GM18502 (cell line): ENCODE measurements around the gene TET2.
A peak's percentile ranks its signal among the peaks of the same experiment; 100 is the strongest.

Source experiments
- ATAC-seq: cut with Tn5 transposase; IDR thresholded peaks from one replicate; pipeline ENCODE4 v1.9.1; 2021; ENCODE audit warnings: mild to moderate bottlenecking; ENCODE audit not compliant: unreplicated experiment, poor library complexity

Gene TET2

DNA sequence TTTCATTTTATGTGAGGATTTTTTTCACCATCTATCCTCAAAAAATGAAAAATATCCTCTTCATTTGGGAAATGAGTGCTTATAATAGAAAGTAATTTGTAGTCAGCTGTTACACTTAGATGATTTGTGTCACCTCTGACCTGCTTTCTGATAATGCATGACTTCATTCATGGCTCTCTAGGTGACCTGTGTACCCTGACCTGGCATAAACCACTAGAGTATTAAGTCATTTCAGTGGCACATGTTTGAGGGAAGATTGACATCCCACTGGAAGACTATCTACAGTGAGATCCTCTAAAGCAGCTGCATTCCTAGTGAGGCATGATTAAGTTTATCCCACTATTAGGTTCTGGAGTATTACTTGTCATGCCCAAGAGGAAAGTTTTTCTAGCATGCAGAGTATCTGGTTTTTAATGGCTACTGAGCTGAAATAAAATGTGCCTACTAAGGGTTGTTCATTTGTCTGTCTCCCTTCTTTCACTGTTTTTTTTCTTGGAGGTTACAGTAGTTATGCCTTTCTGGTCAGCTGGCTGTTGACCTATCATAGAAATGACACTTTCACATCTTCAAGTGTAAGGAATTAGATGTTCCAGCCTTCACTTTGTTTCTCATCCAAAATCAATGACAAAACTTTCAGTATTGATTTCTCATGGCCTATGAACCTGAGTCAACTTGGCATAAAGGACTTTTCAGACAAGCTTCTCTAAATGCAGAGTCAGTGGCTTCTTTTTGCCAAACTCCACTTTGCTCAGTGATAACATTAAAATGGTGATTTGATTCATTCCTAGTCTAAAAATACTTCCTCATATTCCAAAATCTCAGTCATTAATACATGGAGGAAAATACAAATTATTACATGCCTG lies 33.1 kb downstream of the TET2 start:
- ATAC-seq = peak; percentile 52

GRCh38 chr4:105181259-105181658 lies 34.6 kb downstream of the TET2 start:
- no peak for ATAC-seq

GRCh38 chr4:105182211-105182610 lies 35.5 kb downstream of the TET2 start:
- ATAC-seq = no peak

GRCh38 chr4:105184316-105184980 lies 37.8 kb downstream of the TET2 start:
- no peak for ATAC-seq

GRCh38 chr4:105186701-105187161 lies 40.1 kb downstream of the TET2 start:
- ATAC-seq = no peak

- no peak for ATAC-seq
These were observed 43.4 kb downstream of the TET2 start for GRCh38 chr4:105189855-105190650.

GRCh38 chr4:105191621-105192210 lies 45.0 kb downstream of the TET2 start:
- peak; percentile 62 for ATAC-seq

- ATAC-seq = no peak
These were observed 45.8 kb downstream of the TET2 start for GRCh38 chr4:105192474-105192873.

GRCh38 chr4:105192910-105193309 lies 46.2 kb downstream of the TET2 start:
- ATAC-seq = no peak

DNA sequence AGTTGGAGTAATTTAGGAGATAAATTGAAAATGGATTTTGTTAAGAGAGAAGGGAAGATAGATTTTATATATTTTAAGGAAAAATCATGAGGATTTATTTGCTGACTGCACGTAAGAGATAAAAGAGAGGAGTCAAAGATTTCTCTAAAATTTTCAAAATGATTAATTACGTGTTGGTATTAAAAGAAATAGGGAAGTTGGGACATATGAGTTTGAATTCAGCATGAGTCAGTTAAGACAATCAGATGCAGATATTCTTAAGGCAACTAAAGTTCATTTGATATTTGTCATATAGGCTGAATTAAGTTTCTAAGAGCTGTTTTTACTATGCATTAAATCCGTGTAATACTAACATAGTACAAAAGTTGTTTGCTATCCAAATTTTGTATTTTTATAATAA lies 46.9 kb downstream of the TET2 start:
- ATAC-seq = no peak

GRCh38 chr4:105194328-105195231 lies 47.9 kb downstream of the TET2 start:
- ATAC-seq = peak; percentile 90

- ATAC-seq = peak; percentile 25
These were observed 50.0 kb downstream of the TET2 start for GRCh38 chr4:105196523-105197145.

DNA sequence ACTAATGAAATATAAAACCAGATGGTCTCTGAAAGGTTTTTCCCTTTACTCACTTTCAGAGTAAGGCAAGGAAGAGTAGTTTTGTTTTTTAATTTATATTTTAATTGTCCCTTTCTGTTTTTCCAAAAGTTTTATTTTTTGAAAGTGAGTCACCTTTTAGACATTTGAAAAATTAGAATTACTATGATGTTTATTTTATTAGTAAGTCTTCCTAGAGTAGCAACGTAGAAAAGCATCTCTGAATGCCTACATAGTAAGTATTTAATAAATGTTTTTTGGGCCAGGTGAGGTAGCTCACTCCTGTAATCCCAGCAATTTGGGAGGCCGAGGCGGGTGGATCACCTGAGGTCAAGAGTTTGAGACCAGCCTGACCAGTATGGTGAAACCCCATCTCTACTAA lies 51.1 kb downstream of the TET2 start:
- ATAC-seq = no peak

DNA sequence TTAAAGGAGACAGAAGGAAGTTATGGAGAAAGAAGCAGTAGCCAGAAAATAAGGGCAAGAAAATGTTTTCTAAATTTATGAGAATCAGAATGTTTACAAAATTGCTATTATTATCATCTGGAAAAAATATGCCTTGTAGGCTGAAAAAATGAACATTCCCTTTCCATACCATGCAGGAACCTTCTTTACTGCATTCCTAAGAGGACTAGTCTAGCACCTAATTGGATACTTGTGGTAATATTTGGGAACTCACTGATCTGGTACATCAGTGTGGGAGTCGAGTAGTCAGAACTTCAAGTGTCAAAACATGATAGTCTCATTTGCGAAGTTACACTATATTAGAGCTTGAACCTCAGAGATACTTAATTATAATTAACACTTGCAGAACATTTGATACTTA lies 51.9 kb downstream of the TET2 start:
- ATAC-seq = no peak

DNA sequence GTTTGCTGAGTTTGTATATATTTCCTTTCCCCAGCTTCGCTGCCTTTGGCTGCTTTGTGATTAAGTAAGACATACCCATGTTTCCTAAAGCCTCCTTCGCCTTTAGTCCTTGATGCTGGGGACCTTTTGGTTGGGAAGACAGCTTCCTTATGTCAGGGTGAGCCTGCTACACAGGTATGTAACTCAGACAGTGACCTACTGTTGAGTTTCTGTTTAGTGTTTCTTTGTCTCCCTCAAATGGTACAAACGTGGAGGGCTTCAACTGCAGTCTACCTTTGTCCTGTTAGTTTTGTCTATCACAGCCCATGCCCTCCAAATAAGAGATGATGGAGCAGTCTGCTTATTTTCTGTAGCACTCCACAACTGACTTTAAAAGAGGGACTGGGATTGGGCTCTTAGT lies 59.5 kb downstream of the TET2 start:
- no peak for ATAC-seq

DNA sequence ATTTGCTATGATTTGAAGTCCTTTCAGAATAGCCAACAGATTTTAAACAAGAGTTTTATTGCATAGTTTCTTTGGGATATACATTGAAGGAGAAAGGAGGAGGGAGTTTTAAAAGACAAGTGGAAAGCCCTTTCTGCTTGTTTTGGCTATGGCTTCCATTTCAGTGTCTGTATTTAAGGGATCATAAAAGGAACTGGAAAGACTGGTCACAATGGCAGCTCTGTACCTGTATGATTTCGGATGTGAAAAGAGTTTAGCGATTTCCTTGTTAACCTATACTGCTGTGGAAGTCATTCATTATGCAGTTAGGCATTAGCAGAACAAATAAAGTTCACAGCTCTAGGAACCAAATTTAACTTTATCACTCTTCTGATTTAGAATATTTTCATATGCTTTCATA lies 60.7 kb downstream of the TET2 start:
- ATAC-seq = no peak

- no peak for ATAC-seq
These were observed 61.9 kb downstream of the TET2 start for GRCh38 chr4:105208561-105208960.

DNA sequence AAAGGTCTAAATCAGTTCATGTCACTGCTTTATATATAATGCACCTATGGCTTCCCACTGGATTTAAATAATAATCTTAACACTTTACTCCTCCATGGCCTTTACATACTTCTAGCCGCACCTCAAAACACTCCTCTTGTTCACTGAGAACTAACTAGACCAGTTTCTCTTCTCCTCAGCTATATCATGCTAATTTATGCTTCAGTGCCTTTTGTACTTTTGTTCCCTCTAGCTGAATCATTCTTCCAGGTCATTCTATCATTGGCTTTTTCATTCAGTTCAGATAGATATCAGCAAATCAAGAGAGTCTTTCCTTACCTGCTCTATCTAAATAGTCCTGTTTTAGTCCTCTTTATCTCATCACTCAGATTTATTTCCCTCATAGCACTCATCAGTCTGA lies 64.2 kb downstream of the TET2 start:
- no peak for ATAC-seq
